Measurements from ENCODE around the gene SERPINF2. TPM values are rescaled to one million over a fixed set of nuclear protein-coding genes. Genes with fewer than 3 reads are reported as not detected.

The SERPINF2 gene
- polyA plus RNA-seq, 1 donor from 2014 or later, result not detected

DNA sequence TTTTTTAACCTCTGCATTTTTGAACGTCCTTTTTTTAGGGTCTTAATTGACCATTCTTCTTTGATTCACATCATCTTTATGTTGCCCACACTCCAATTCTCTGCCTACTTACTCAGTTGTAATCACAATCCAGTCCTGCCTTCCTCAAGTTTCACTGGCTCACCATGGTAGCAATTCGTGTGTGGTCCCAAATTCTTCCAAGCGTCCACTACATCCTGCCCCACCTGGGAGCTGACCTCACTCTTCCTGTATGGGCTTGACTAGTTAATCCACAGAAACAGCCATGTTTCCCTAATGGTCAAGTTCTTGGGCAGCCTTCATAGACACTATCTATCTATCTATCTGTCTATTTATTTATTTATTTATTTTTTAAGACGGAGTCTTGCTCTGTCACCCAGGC is 39.6 kb upstream of the SERPINF2 start:
- Histone ChIP-seq H4K20me1 (ENCODE audit: insufficient read depth) (no peaks in the 10 kb centered on the region), H3K4me2 (ENCODE audit: low read length) (no peak overlapping the region), H3K27ac (ENCODE audit: low read length) (no peak overlapping the region), H3K9me2 (ENCODE audit: insufficient read depth, low read length) (no peaks in the 10 kb centered on the region), H3K79me2 (replicated peaks; ENCODE audit: insufficient read depth, low read length) (no peaks in the 10 kb centered on the region), H3K9ac (ENCODE audit: low read length) (no peak overlapping the region), H3K36me3 (ENCODE audit: insufficient read depth, low read length) (no peaks in the 10 kb centered on the region), H3K4me3 (ENCODE audit: low read length) (no peak overlapping the region), H3K27me3 (ENCODE audit: insufficient read depth, low read depth, low read length) (no peaks in the 10 kb centered on the region), H2AFZ (ENCODE audit: low read depth, low read length) (no peak overlapping the region), H3F3A (ENCODE audit: insufficient read depth, low read length, poor library complexity, severe bottlenecking) (no peaks in the 10 kb centered on the region), H3K9me3 (ENCODE audit: low read length) (no peaks in the 10 kb centered on the region)
- TF ChIP-seq SMC3 (conservative IDR thresholded peaks at IDR 0.05; ENCODE audit: poor library complexity), result no peak
- TF ChIP-seq RAD21 (conservative IDR thresholded peaks at IDR 0.05), result no peak

DNA sequence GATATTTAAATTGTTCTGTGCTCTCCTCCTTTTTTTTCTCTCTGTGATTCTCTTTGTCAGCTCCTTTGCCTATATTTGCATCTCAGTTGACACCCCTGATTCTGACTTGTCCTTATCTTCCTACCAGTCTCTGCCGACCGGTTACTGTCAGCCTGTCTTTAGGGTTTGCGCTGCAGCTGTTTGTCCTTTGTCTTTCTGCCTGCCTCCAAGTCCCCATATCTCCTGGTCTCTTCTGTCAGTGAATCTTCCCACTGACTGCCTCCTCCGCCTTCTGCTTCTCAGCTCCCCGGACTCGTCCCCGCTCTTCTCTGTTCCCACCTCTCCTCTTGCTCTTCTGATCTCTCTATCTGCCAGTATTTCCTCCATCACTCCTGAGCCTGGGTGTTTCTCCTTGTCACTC is 37.7 kb upstream of the SERPINF2 start:
- H3F3A ChIP-seq (ENCODE audit: insufficient read depth, low read length, poor library complexity, severe bottlenecking), result no peaks in the 10 kb centered on the region
- TF ChIP-seq, protein P1, sequence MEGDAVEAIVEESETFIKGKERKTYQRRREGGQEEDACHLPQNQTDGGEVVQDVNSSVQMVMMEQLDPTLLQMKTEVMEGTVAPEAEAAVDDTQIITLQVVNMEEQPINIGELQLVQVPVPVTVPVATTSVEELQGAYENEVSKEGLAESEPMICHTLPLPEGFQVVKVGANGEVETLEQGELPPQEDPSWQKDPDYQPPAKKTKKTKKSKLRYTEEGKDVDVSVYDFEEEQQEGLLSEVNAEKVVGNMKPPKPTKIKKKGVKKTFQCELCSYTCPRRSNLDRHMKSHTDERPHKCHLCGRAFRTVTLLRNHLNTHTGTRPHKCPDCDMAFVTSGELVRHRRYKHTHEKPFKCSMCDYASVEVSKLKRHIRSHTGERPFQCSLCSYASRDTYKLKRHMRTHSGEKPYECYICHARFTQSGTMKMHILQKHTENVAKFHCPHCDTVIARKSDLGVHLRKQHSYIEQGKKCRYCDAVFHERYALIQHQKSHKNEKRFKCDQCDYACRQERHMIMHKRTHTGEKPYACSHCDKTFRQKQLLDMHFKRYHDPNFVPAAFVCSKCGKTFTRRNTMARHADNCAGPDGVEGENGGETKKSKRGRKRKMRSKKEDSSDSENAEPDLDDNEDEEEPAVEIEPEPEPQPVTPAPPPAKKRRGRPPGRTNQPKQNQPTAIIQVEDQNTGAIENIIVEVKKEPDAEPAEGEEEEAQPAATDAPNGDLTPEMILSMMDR (IDR thresholded peaks at IDR 0.05; ENCODE audit: poor library complexity, severe bottlenecking), result no peak
- no peak for TF ChIP-seq SMC3 (conservative IDR thresholded peaks at IDR 0.05; ENCODE audit: poor library complexity)
- TF ChIP-seq EZH2 (IDR thresholded peaks at IDR 0.05; ENCODE audit: borderline replicate concordance, insufficient read depth, low read length, poor library complexity, severe bottlenecking), result no peak
- no peak for TF ChIP-seq MXI1 (conservative IDR thresholded peaks at IDR 0.05; ENCODE audit: poor library complexity, severe bottlenecking)
- TF ChIP-seq EP300 (conservative IDR thresholded peaks at IDR 0.05; ENCODE audit: poor library complexity, severe bottlenecking), result no peak
- TF ChIP-seq POLR2AphosphoS5 (IDR thresholded peaks at IDR 0.05), result no peak
- TF ChIP-seq, protein P2, sequence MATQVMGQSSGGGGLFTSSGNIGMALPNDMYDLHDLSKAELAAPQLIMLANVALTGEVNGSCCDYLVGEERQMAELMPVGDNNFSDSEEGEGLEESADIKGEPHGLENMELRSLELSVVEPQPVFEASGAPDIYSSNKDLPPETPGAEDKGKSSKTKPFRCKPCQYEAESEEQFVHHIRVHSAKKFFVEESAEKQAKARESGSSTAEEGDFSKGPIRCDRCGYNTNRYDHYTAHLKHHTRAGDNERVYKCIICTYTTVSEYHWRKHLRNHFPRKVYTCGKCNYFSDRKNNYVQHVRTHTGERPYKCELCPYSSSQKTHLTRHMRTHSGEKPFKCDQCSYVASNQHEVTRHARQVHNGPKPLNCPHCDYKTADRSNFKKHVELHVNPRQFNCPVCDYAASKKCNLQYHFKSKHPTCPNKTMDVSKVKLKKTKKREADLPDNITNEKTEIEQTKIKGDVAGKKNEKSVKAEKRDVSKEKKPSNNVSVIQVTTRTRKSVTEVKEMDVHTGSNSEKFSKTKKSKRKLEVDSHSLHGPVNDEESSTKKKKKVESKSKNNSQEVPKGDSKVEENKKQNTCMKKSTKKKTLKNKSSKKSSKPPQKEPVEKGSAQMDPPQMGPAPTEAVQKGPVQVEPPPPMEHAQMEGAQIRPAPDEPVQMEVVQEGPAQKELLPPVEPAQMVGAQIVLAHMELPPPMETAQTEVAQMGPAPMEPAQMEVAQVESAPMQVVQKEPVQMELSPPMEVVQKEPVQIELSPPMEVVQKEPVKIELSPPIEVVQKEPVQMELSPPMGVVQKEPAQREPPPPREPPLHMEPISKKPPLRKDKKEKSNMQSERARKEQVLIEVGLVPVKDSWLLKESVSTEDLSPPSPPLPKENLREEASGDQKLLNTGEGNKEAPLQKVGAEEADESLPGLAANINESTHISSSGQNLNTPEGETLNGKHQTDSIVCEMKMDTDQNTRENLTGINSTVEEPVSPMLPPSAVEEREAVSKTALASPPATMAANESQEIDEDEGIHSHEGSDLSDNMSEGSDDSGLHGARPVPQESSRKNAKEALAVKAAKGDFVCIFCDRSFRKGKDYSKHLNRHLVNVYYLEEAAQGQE (IDR thresholded peaks at IDR 0.05; ENCODE audit: borderline replicate concordance), result no peak
- TF ChIP-seq TAF1 (IDR thresholded peaks at IDR 0.05; ENCODE audit: low read depth), result no peak
- TF ChIP-seq RAD21 (conservative IDR thresholded peaks at IDR 0.05), result no peak
- H3K9me3 ChIP-seq (ENCODE audit: low read length), result no peaks in the 10 kb centered on the region
- H3K9ac ChIP-seq (ENCODE audit: low read length), result no peak overlapping the region
- no peaks in the 10 kb centered on the region for H4K20me1 ChIP-seq (ENCODE audit: insufficient read depth)
- no peak overlapping the region for H3K4me2 ChIP-seq (ENCODE audit: low read length)
- H3K79me2 ChIP-seq (replicated peaks; ENCODE audit: insufficient read depth, low read length), result no peaks in the 10 kb centered on the region
- no peak overlapping the region for H2AFZ ChIP-seq (ENCODE audit: low read depth, low read length)
- no peak overlapping the region for H3K27ac ChIP-seq (ENCODE audit: low read length)
- H3K9me2 ChIP-seq (ENCODE audit: insufficient read depth, low read length), result no peaks in the 10 kb centered on the region
- H3K4me3 ChIP-seq (ENCODE audit: low read length), result no peak overlapping the region
- H3K27me3 ChIP-seq (ENCODE audit: insufficient read depth, low read depth, low read length), result peaks cover 9% of the 10 kb centered on the region
- no peaks in the 10 kb centered on the region for H3K36me3 ChIP-seq (ENCODE audit: insufficient read depth, low read length)

DNA sequence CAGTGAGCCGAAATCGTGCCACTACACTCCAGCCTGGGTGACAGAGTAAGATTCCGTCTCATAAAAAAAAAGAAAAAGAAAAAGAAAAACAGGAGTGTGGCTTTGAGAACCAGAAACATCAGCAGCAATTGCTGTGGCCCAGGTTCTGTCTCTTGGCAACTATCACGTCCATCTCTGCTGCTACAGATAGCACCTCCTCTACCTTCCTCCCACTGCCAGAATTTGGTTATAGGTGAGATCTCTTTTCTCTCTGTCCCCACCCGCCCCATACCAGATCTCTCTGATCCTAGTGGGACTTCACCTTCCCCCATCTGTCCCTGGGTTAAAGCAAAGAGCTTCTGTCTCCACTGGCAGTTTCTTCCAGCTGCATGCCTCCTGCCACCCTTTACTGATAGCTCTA is 35.6 kb upstream of the SERPINF2 start:
- Histone ChIP-seq H3K27me3 (ENCODE audit: insufficient read depth, low read depth, low read length) (peaks cover 24% of the 10 kb centered on the region), H3K27ac (ENCODE audit: low read length) (no peak overlapping the region), H3K9ac (ENCODE audit: low read length) (no peak overlapping the region), H2AFZ (ENCODE audit: low read depth, low read length) (no peak overlapping the region), H4K20me1 (ENCODE audit: insufficient read depth) (no peaks in the 10 kb centered on the region), H3K9me3 (ENCODE audit: low read length) (no peaks in the 10 kb centered on the region), H3K79me2 (replicated peaks; ENCODE audit: insufficient read depth, low read length) (no peaks in the 10 kb centered on the region), H3K9me2 (ENCODE audit: insufficient read depth, low read length) (no peaks in the 10 kb centered on the region), H3K36me3 (ENCODE audit: insufficient read depth, low read length) (no peaks in the 10 kb centered on the region), H3K4me3 (ENCODE audit: low read length) (no peak overlapping the region), H3F3A (ENCODE audit: insufficient read depth, low read length, poor library complexity, severe bottlenecking) (no peaks in the 10 kb centered on the region), H3K4me2 (ENCODE audit: low read length) (no peak overlapping the region)
- TF ChIP-seq EP300 (conservative IDR thresholded peaks at IDR 0.05; ENCODE audit: poor library complexity, severe bottlenecking) (no peak), POLR2AphosphoS5 (IDR thresholded peaks at IDR 0.05) (no peak), RAD21 (conservative IDR thresholded peaks at IDR 0.05) (no peak), SMC3 (conservative IDR thresholded peaks at IDR 0.05; ENCODE audit: poor library complexity) (no peak), EZH2 (IDR thresholded peaks at IDR 0.05; ENCODE audit: borderline replicate concordance, insufficient read depth, low read length, poor library complexity, severe bottlenecking) (no peak), TAF1 (IDR thresholded peaks at IDR 0.05; ENCODE audit: low read depth) (no peak), MXI1 (conservative IDR thresholded peaks at IDR 0.05; ENCODE audit: poor library complexity, severe bottlenecking) (no peak)
- TF ChIP-seq, protein P1 (IDR thresholded peaks at IDR 0.05; ENCODE audit: poor library complexity, severe bottlenecking), result no peak
- TF ChIP-seq, protein P2 (IDR thresholded peaks at IDR 0.05; ENCODE audit: borderline replicate concordance), result no peak

Data from neural cell (in vitro differentiated cells).